ENCODE results near the gene HSPB6.

DNA sequence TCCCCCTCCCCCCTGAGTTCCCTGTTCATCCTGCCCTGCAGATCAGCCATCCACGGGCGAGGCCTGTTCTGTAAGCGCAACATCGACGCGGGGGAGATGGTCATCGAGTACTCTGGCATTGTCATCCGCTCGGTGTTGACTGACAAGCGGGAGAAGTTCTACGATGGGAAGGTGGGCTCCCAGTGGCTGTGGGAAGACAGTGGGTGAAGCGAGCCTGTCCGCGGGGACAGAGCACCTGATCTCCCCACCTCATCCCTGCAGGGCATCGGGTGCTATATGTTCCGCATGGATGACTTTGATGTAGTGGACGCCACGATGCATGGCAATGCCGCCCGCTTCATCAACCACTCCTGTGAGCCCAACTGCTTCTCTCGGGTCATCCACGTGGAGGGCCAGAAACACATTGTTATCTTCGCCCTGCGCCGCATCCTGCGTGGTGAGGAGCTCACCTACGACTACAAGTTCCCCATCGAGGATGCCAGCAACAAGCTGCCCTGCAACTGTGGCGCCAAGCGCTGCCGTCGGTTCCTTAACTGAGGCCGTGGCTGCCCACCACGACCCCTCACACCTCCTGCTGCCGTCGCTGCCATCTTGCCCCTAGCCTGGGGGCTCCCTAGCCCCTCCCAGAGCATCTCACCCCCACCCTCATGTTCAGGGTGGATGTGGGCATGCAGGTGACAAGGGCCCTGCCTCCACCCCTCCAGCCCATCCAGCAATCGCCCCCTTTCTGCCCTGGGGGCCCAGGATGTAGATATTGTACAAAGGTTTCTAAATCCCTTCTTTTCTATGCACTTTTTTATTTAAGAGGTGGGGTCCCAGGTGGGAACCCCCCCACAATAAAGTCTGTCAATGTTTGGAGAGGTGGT is 18.6 kb downstream of the HSPB6 start:
- TF ChIP-seq CTCF (IDR thresholded peaks at IDR 0.05; ENCODE audit: insufficient read depth, low read length, poor library complexity, severe bottlenecking) (no peak), EZH2phosphoT487 (conservative IDR thresholded peaks at IDR 0.05; ENCODE audit: low read length) (no peak)

All from SU-DHL-6 (cell line).